HG03354 (cell line): ENCODE data around the gene MYH6.

Source experiments
- ATAC-seq: cut with Tn5 transposase; IDR thresholded peaks from one replicate; pipeline ENCODE4 v1.9.1; 2021; ENCODE audit warnings: mild to moderate bottlenecking; ENCODE audit not compliant: unreplicated experiment, poor library complexity, severe bottlenecking

Gene MYH6

GRCh38 chr14:23415821-23416778, 8.0 kb upstream of the MYH6 start:
- no peak for ATAC-seq

GRCh38 chr14:23414906-23415820, 7.1 kb upstream of the MYH6 start:
- ATAC-seq, result no peak

GRCh38 chr14:23414254-23414653, 6.2 kb upstream of the MYH6 start:
- ATAC-seq, result no peak

- no peak for ATAC-seq
These were observed 5.6 kb upstream of the MYH6 start for GRCh38 chr14:23413681-23414080.

- no peak for ATAC-seq
These were observed 3.8 kb upstream of the MYH6 start for GRCh38 chr14:23411563-23412525.

- no peak for ATAC-seq
These were observed 2.0 kb upstream of the MYH6 start for GRCh38 chr14:23409966-23410635.

- no peak for ATAC-seq
These were observed 1.4 kb upstream of the MYH6 start for GRCh38 chr14:23409475-23409874.

GRCh38 chr14:23408307-23408630, 196 bp upstream of the MYH6 start:
- no peak for ATAC-seq

- no peak for ATAC-seq
These were observed 1.2 kb downstream of the MYH6 start for GRCh38 chr14:23406725-23407355.

- ATAC-seq, result no peak
These were observed 1.8 kb downstream of the MYH6 start for GRCh38 chr14:23406244-23406643.

GRCh38 chr14:23405516-23406025, 2.5 kb downstream of the MYH6 start:
- no peak for ATAC-seq

GRCh38 chr14:23405096-23405495, 3.0 kb downstream of the MYH6 start:
- no peak for ATAC-seq

GRCh38 chr14:23404331-23404900, 3.7 kb downstream of the MYH6 start:
- no peak for ATAC-seq

GRCh38 chr14:23403908-23404307, 4.2 kb downstream of the MYH6 start:
- ATAC-seq, result no peak

- ATAC-seq, result no peak
These were observed 5.0 kb downstream of the MYH6 start for GRCh38 chr14:23403139-23403438.

GRCh38 chr14:23402296-23403138, 5.6 kb downstream of the MYH6 start:
- no peak for ATAC-seq

- no peak for ATAC-seq
These were observed 6.8 kb downstream of the MYH6 start for GRCh38 chr14:23401291-23401690.
